NCI-H774 (cell line): Measurements from ENCODE around the gene PDE3B.
"Not testable (repeated sequence)": the region's sequence is repeated elsewhere in the genome, so short reads cannot be mapped to it uniquely, and the experiment has no call there.

Source experiments
- DNase-seq: peaks from one replicate; lab custom pipeline; 2025; lab: John Stamatoyannopoulos, UW

Gene PDE3B

GRCh38 chr11:14746857-14747395 is 103.3 kb downstream of the PDE3B start:
- DNase-seq = no peak

GRCh38 chr11:14748090-14748489 is 104.5 kb downstream of the PDE3B start:
- no peak for DNase-seq

- DNase-seq = no peak
Measured at GRCh38 chr11:14750911-14751310, 107.3 kb downstream of the PDE3B start.

GRCh38 chr11:14751975-14752407 is 108.4 kb downstream of the PDE3B start:
- DNase-seq = no peak

GRCh38 chr11:14755140-14755539 is 111.5 kb downstream of the PDE3B start:
- no peak for DNase-seq

GRCh38 chr11:14756349-14756748 is 112.7 kb downstream of the PDE3B start:
- no peak for DNase-seq

GRCh38 chr11:14759300-14760012 is 115.9 kb downstream of the PDE3B start:
- DNase-seq = not testable (repeated sequence)

- no peak for DNase-seq
Measured at GRCh38 chr11:14764179-14764578, 120.6 kb downstream of the PDE3B start.

GRCh38 chr11:14764579-14765527 is 121.2 kb downstream of the PDE3B start:
- no peak for DNase-seq

GRCh38 chr11:14766585-14766984 is 123.0 kb downstream of the PDE3B start:
- DNase-seq = no peak

GRCh38 chr11:14768526-14769188 is 125.1 kb downstream of the PDE3B start:
- no peak for DNase-seq

GRCh38 chr11:14773755-14774154 is 130.2 kb downstream of the PDE3B start:
- DNase-seq = no peak

GRCh38 chr11:14774721-14775120 is 131.1 kb downstream of the PDE3B start:
- DNase-seq = no peak

- no peak for DNase-seq
Measured at GRCh38 chr11:14775897-14776296, 132.3 kb downstream of the PDE3B start.

GRCh38 chr11:14778460-14778859 is 134.9 kb downstream of the PDE3B start:
- DNase-seq = not testable (repeated sequence)

GRCh38 chr11:14783788-14784187 is 140.2 kb downstream of the PDE3B start:
- no peak for DNase-seq

- no peak for DNase-seq
Measured at GRCh38 chr11:14784230-14784629, 140.6 kb downstream of the PDE3B start.

- no peak for DNase-seq
Measured at GRCh38 chr11:14789879-14790484, 146.4 kb downstream of the PDE3B start.

GRCh38 chr11:14793546-14793945 is 149.9 kb downstream of the PDE3B start:
- no peak for DNase-seq

- DNase-seq = not testable (repeated sequence)
Measured at GRCh38 chr11:14796028-14796427, 152.4 kb downstream of the PDE3B start.

- no peak for DNase-seq
Measured at GRCh38 chr11:14803846-14804245, 160.2 kb downstream of the PDE3B start.

- DNase-seq = no peak
Measured at GRCh38 chr11:14809466-14809865, 165.9 kb downstream of the PDE3B start.
